ENCODE data around the gene EML6. TPM values are rescaled to one million over a fixed set of nuclear protein-coding genes. Genes with fewer than 3 reads are reported as not detected.
A peak's percentile ranks its signal among the peaks of the same experiment; 100 is the strongest.

Gene EML6
- total RNA-seq, 1 experiment from 2014 or later, result 15.7 TPM

GRCh38 chr2:55017880-55018279 lies 294.4 kb downstream of the EML6 start:
- Histone ChIP-seq H3K36me3 (ENCODE audit: low read depth, low read length) (peaks cover 16% of the 10 kb centered on the region), H2AFZ (ENCODE audit: low read length) (no peak overlapping the region), H3K9ac (ENCODE audit: low read length) (no peak overlapping the region), H4K20me1 (ENCODE audit: low read length) (peaks cover 71% of the 10 kb centered on the region), H3K9me2 (replicated peaks; ENCODE audit: low read length) (no peaks in the 10 kb centered on the region), H3K79me2 (ENCODE audit: low read length) (peaks cover 100% of the 10 kb centered on the region), H3K27ac (ENCODE audit: low read length) (no peak overlapping the region), H3K4me3 (ENCODE audit: low read length) (no peak overlapping the region), H3K9me3 (ENCODE audit: low read length) (no peaks in the 10 kb centered on the region), H3F3A (ENCODE audit: low read length, unreplicated experiment) (no peaks in the 10 kb centered on the region), H3K4me2 (ENCODE audit: low read length) (no peak overlapping the region), H3K4me1 (ENCODE audit: insufficient read depth, low read length) (peaks cover 50% of the 10 kb centered on the region), H3K27me3 (ENCODE audit: low read length) (no peaks in the 10 kb centered on the region)
- TF ChIP-seq EZH2 (IDR thresholded peaks at IDR 0.05; ENCODE audit: low read length, unreplicated experiment) (no peak), EZH2phosphoT487 (IDR thresholded peaks at IDR 0.05; ENCODE audit: borderline replicate concordance, low read length) (no peak)
- TF ChIP-seq, protein P1, sequence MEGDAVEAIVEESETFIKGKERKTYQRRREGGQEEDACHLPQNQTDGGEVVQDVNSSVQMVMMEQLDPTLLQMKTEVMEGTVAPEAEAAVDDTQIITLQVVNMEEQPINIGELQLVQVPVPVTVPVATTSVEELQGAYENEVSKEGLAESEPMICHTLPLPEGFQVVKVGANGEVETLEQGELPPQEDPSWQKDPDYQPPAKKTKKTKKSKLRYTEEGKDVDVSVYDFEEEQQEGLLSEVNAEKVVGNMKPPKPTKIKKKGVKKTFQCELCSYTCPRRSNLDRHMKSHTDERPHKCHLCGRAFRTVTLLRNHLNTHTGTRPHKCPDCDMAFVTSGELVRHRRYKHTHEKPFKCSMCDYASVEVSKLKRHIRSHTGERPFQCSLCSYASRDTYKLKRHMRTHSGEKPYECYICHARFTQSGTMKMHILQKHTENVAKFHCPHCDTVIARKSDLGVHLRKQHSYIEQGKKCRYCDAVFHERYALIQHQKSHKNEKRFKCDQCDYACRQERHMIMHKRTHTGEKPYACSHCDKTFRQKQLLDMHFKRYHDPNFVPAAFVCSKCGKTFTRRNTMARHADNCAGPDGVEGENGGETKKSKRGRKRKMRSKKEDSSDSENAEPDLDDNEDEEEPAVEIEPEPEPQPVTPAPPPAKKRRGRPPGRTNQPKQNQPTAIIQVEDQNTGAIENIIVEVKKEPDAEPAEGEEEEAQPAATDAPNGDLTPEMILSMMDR (conservative IDR thresholded peaks at IDR 0.05; ENCODE audit: low read depth, low read length), result no peak
- no TSS peak for BruUV-seq (replicated peaks)
- ATAC-seq (no peak), DNase-seq (no peak)
- intact Hi-C loops (cut with micrococcal nuclease), result loop anchor here (10.0 kb wide), 1 partner anchor 293 kb away; the partner anchor contains the start of gene EML6
- CTCF ChIA-PET, result no interaction called here
- POLR2A ChIA-PET (ENCODE audit: unreplicated experiment), result interaction anchor here (0.6 kb wide), 1 partner anchor 23 kb away, joined by 5 read pairs; no protein-coding TSS in a partner anchor

DNA sequence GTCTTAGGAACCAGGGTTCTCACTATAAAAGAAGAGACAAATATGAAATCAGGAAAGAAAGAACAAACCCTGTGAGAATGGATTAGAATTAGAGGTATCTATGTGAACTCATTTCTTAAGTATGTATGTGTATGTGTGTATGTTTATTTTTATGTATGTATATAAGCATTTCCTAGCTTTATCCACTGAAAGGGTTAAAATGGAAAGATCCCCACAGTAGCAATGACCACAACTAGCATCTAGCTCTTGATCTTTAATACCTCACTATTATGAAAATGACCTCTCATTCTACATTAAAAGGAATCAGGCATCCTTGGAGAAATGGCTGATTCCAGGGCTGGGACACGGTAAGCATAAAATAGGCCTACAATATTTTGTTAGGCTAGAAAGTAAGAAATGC lies 295.2 kb downstream of the EML6 start:
- no peak overlapping the region for H3K9ac ChIP-seq (ENCODE audit: low read length)
- H3K4me1 ChIP-seq (ENCODE audit: insufficient read depth, low read length), result peaks cover 43% of the 10 kb centered on the region
- intact Hi-C loops (cut with micrococcal nuclease), result loop anchor here (10.0 kb wide), 1 partner anchor 294 kb away; the partner anchor contains the start of gene EML6
- H3K4me2 ChIP-seq (ENCODE audit: low read length), result no peak overlapping the region
- ChIA-PET POLR2A (ENCODE audit: unreplicated experiment) (no interaction called here), CTCF (no interaction called here)
- DNase-seq (no peak), ATAC-seq (no peak)
- BruUV-seq (replicated peaks), result no TSS peak
- no peak for TF ChIP-seq EZH2phosphoT487 (IDR thresholded peaks at IDR 0.05; ENCODE audit: borderline replicate concordance, low read length)
- no peak for TF ChIP-seq EZH2 (IDR thresholded peaks at IDR 0.05; ENCODE audit: low read length, unreplicated experiment)
- TF ChIP-seq, protein P1 (conservative IDR thresholded peaks at IDR 0.05; ENCODE audit: low read depth, low read length), result no peak
- no peaks in the 10 kb centered on the region for H3K9me3 ChIP-seq (ENCODE audit: low read length)
- no peaks in the 10 kb centered on the region for H3F3A ChIP-seq (ENCODE audit: low read length, unreplicated experiment)
- H3K36me3 ChIP-seq (ENCODE audit: low read depth, low read length), result peaks cover 16% of the 10 kb centered on the region
- no peak overlapping the region for H3K4me3 ChIP-seq (ENCODE audit: low read length)
- H3K27ac ChIP-seq (ENCODE audit: low read length), result no peak overlapping the region
- peaks cover 100% of the 10 kb centered on the region for H3K79me2 ChIP-seq (ENCODE audit: low read length)
- no peaks in the 10 kb centered on the region for H3K9me2 ChIP-seq (replicated peaks; ENCODE audit: low read length)
- no peaks in the 10 kb centered on the region for H3K27me3 ChIP-seq (ENCODE audit: low read length)
- no peak overlapping the region for H2AFZ ChIP-seq (ENCODE audit: low read length)
- peaks cover 74% of the 10 kb centered on the region for H4K20me1 ChIP-seq (ENCODE audit: low read length)

- H3K4me2 ChIP-seq (ENCODE audit: low read length), result peak overlapping the region; percentile 19; the same call in 1 of the 2 replicates
Measured at GRCh38 chr2:55019526-55020258, 296.2 kb downstream of the EML6 start.

More at GRCh38 chr2:55019526-55020258, 296.2 kb downstream of the EML6 start:
- H3K9me3 ChIP-seq (ENCODE audit: low read length), result no peaks in the 10 kb centered on the region
- H3F3A ChIP-seq (ENCODE audit: low read length, unreplicated experiment), result no peaks in the 10 kb centered on the region
- BruUV-seq (replicated peaks), result no TSS peak
- peaks cover 16% of the 10 kb centered on the region for H3K36me3 ChIP-seq (ENCODE audit: low read depth, low read length)
- H3K27ac ChIP-seq (ENCODE audit: low read length), result no peak overlapping the region
- H3K4me1 ChIP-seq (ENCODE audit: insufficient read depth, low read length), result peaks cover 33% of the 10 kb centered on the region
- ChIA-PET POLR2A (ENCODE audit: unreplicated experiment) (no interaction called here), CTCF (interaction anchor here (0.6 kb wide), 1 partner anchor 96 kb away, joined by 4 read pairs; no protein-coding TSS in a partner anchor)
- TF ChIP-seq EZH2phosphoT487 (IDR thresholded peaks at IDR 0.05; ENCODE audit: borderline replicate concordance, low read length), result no peak
- TF ChIP-seq, protein P1 (conservative IDR thresholded peaks at IDR 0.05; ENCODE audit: low read depth, low read length), result no peak
- no peak for TF ChIP-seq EZH2 (IDR thresholded peaks at IDR 0.05; ENCODE audit: low read length, unreplicated experiment)
- no peak overlapping the region for H3K4me3 ChIP-seq (ENCODE audit: low read length)
- ATAC-seq, result peak; percentile 45
- peak; percentile 66 for DNase-seq
- H3K9me2 ChIP-seq (replicated peaks; ENCODE audit: low read length), result no peaks in the 10 kb centered on the region
- no peaks in the 10 kb centered on the region for H3K27me3 ChIP-seq (ENCODE audit: low read length)
- intact Hi-C loops (cut with micrococcal nuclease), result loop anchor here (10.0 kb wide), 1 partner anchor 295 kb away; the partner anchor contains the start of gene EML6
- H3K79me2 ChIP-seq (ENCODE audit: low read length), result peaks cover 100% of the 10 kb centered on the region
- no peak overlapping the region for H3K9ac ChIP-seq (ENCODE audit: low read length)
- no peak overlapping the region for H2AFZ ChIP-seq (ENCODE audit: low read length)
- H4K20me1 ChIP-seq (ENCODE audit: low read length), result peaks cover 78% of the 10 kb centered on the region
